ENCODE measurements around the gene ASCC1.

Gene ASCC1

GRCh38 chr10:72062832-72063702, 153.0 kb downstream of the ASCC1 start:
- DNase-seq = no peak

DNA sequence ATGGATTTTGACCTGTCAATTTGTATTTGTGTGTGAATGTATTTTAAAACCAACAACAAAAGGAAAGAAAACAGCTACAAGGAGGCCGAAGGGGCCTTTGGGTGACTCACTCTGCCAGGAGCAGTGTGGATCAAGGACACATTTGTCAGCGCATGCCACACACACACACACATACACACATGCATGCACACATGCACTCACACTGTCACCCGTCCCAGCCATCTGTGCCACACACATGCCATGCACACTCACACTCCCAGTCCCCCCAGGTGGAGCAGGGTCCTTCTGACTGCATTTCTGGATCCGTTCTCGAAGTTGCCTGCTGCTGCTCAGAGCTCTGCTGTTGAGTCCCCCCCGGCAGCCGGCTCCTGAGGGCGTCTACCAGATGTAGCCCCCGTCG, 153.7 kb downstream of the ASCC1 start:
- no peak for DNase-seq

GRCh38 chr10:72061930-72062329, 154.1 kb downstream of the ASCC1 start:
- no peak for DNase-seq

DNA sequence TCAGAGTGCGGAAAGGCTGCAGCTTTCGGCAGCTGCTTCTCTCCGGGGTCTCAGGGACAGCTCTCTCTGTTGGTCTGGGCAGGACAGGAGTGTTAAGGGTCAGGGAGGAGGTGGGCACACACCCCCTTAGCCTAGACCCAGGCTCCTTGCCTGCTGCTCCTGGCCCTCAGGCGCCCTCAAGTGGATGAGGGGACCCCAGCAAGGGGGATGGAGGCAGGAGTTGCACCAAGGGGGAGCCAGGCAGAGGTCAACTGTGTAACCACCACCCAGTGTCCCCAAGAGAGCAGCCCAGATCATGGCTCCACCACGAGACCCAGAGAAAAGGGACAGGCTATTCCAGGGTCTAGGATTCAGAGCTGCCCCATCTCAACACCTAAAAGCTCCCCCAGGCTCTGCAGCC, 154.6 kb downstream of the ASCC1 start:
- DNase-seq = no peak

GRCh38 chr10:72059843-72060822, 155.9 kb downstream of the ASCC1 start:
- DNase-seq = no peak

GRCh38 chr10:72058989-72059842, 156.9 kb downstream of the ASCC1 start:
- DNase-seq = no peak

DNA sequence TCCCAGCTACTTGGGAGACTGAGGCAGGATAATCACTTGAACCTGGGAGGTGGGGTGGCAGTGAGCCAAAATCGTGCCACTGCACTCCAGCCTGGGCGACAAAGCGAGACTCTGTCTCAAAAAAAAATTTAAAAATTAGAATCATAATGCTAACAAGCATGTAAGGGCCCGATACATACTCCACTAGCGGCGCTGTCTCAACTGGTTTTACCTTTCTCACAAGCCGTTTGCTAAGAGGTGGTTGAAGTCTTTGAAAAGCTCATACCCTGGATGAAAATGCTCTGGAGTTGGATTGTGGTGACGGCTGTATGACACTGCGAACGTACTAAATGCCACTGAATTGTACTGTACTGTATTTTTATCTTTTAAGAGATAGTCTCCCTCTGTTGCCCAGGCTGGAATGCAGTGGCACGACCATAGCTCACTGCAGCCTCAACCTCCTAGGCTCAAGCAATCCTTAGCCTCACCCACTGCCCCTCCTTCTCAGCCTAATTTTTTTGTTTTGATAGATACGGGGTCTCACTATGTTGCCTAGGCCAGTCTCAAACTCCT, 157.7 kb downstream of the ASCC1 start:
- no peak for DNase-seq

DNA sequence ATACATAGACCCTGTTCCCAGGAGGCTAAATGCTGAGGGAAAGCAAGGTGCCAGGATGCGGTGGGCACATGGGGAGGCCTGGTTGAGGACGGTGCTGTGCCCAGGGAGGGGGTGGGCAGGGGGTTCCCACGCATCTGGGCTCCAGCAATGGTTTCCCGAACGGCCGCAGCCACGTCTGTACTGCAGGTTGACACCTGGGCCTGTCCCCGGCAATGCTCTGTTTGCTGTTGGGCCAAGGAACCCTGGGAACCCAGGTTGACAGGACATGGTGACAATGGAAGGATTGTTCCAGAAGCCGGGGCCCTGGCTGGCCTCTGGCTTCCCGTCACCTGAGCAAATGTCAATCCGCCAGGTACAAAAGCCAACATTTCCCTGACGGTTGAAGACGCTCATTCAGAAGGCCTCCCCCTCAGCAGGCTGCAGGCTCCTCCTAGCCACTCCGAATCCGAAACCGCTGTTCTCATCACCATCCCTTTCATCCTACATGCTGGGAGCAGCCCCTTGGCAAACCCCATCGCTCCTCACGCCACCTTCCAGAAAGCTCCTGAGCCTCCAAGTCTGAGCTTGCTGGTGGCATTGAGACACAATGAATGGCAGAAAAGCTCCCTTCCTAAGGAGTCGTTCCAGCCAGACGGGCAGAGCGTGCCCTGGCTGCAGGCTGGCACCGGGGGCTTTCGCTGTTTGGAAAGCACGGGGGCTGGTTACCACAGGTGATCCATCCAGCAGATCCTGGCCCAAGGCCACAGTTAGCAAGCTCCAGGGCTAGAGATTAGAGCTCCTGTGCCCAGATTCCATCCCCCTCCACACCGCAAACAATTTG, 158.9 kb downstream of the ASCC1 start:
- no peak for DNase-seq

- no peak for DNase-seq
Measured at GRCh38 chr10:72056113-72056512, 160.0 kb downstream of the ASCC1 start.

DNA sequence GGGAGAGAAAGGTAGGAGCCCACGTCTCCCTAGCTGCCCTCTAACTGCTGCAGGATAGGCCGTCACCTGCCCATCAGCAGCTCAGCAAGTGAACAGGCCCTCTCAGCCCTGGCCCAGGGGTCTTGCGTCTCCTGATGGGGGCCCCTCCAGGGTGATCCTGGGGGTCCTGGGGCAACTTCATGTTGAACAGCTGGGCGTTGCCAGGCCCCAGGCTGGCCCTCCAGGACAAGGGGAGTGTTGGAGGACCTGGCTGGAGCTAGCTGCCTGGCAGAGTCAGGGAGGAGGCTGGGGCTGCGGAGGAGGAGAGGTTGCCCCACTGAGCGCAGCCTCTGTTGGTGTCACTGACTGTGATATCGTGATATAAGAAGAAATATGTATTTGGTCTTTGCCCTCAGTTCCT, 162.4 kb downstream of the ASCC1 start:
- DNase-seq = no peak

- DNase-seq = no peak
Measured at GRCh38 chr10:72050873-72051272, 165.2 kb downstream of the ASCC1 start.

DNA sequence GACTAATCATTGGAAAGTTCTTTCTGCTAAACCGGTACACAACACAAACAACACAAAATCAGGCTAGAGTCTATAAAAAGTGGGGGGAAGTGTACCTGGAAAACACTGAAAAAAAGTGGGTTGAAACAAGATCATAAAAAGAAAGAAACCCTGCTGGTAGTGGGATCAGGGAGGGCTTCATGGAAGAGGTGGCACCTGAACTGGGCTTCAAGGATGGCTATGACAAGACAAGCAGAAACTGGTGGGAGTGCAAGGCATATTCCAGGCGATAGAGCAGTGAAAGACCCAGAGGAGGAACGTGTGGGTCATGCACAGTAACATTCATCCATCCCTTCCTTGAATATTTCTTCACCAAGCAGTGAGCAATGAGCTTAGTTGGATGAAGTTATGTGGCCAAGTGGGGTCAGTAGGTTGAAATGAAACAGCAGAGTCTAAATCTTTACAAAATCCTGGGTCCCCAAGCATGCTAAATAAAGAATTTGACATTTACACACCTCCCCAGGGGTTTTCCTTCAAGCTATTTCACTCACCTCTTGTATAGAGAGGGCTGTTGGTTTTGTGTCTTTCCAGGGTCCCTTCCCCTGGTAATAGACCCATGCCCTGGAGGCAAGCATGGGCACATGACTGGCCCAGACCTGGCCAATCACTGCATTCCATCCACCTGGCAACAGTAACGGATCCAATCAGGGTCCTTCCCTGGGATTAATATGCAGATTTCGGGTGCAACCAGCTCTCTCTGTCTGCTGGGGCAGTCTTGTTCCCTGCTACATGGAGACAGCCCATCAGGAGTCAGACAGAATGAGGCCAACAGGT, 165.9 kb downstream of the ASCC1 start:
- DNase-seq = no peak

DNA sequence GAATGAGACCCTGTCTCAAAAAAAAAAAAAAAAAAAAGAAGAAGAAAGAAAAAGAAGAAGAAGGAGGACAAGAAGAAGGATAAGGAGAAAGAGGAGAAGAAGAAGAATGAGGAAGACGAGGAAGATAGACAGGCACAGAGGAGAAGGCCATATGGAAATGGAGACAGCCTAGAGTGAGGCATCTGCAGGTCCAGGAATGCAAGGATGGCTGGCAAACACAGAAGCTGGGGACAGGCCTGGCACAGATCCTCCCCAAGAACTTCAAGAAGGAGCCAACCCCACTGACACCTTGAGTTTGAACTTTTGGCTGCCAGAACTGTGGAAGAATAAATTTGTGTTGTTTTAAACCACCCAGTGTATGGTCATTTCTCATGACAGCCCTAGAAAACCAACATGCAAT, 166.6 kb downstream of the ASCC1 start:
- no peak for DNase-seq

DNA sequence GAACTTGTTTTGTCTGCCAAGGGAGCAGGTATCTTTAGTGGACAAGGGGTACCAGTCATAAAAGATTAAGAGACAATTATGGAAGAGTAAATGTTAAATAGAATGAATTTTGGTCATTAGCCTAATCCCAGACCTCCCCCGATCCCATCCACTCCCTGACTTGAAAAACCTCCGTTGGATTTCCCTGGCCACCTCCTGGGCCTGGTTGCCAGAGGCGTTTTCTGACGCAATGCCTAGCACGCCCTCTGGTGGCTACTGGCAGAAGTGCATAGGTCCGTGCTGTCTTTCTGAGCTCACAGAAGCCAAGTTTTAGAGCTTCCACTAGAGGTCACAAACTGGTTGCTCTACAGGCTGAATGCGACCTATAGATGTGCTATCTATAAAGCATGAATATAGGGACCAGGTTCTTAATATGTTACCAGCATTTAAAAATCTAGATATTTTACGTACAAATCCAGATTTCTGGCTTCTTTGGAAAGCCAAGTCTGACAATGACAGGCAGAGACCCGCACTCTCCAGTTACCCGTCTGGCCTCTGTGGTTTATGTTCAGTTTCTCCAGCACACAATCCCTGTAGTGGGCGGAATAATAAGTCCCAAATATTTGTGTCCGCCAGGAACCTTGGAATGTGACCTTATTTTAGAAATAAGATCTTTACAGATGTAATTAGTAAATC, 167.5 kb downstream of the ASCC1 start:
- DNase-seq = peak; percentile 33
